G401.6 (cell line): ENCODE results near the gene HINFP.
"Not testable (repeated sequence)": the region's sequence is repeated elsewhere in the genome, so short reads cannot be mapped to it uniquely, and the experiment has no call there.

ENCODE experiments used
- FAIRE-seq: peaks from 2 replicates; lab custom pipeline; 2012; peaks lifted over from hg19 to GRCh38; lab: Jason Lieb, UNC

The HINFP gene

DNA sequence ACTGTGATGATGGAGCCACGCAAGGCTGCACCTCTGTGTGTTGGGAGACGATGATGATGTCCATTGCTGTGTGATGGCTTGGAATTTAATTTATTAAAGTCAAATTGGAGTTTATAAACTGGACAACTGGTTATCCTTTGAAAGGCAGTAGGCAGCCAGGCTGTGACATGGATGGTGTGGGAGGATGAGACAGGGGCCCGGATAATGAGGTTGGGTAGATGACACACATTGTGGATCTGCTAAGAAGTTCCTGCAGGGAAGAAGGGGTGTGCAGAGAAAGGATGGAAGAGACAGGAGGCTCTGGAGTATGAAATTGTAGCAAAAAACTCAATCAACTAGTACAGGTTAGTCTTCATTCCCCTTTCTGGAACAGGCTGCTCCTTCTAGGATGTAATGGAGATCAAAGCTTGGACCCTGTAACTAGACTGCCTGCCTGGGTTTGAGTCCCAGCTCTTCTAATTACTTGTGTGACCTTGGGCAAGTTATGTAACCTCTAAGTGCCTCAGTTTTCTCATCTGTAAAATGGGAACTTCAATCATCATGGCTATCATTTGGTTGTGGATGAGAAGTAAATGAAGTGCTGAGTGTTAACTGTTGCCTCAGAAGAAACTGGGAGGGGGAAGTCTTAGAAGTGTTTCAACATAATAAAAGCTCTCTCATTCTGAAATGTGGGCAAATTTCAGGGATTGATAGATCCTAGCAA lies 4.2 kb upstream of the HINFP start:
- FAIRE-seq, result no peak

GRCh38 chr11:119118227-119118626 lies 3.2 kb upstream of the HINFP start:
- no peak for FAIRE-seq

- no peak for FAIRE-seq
Observed at GRCh38 chr11:119118946-119119345, 2.4 kb upstream of the HINFP start.

DNA sequence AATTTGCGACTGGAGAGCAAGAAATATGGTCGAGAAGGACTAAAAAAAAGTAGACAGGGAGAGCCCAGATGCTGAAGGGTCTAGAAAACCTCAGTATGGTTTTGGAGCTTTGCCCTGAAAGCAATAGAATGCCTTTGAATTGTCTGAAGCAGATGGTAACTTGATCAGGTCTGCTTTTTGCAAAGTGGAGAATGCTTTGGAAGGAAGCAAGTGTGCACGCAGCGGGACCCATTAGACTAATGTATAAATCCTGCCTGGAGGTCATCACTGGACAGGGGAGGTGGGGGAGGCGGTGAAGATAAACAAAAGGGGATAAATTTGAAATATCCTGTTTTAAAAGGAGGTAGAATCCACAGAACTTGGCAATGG lies 757 bp upstream of the HINFP start:
- no peak for FAIRE-seq

- FAIRE-seq, result no peak
Observed at GRCh38 chr11:119121811-119122124, 388 bp downstream of the HINFP start.

GRCh38 chr11:119125821-119126220 lies 4.4 kb downstream of the HINFP start:
- no peak for FAIRE-seq

- no peak for FAIRE-seq
Observed at GRCh38 chr11:119126675-119127268, 5.4 kb downstream of the HINFP start.

- FAIRE-seq, result no peak
Observed at GRCh38 chr11:119130662-119131061, 9.3 kb downstream of the HINFP start.

DNA sequence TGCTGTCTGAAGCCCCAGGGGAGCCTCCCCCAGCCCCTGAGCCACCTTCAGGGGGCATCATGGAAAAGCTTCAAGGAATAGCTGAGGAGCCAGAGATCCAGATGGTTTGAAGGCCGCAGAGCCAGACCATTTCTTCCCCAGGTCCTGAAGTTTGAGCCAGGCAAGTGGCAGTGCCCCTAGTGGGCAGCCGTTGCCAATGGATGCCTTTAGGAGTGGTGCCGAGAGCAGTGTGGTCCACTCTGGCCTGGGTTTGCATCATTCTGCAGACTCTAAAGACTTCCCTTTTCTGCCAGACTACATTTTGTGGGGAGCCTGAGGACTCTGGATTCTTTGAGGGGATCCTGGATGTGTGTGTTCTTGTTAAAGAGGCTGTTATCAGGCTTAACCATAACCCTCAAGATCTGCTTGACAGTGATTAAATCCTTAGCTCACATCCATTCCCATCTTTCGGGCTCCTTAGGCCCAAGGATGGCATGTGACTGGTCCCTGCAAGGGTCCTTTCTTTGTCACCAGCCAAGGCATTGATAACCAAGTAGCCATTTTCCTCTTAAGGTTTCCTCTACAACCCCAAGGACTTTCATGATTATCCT lies 13.1 kb downstream of the HINFP start:
- no peak for FAIRE-seq

- not testable (repeated sequence) for FAIRE-seq
Observed at GRCh38 chr11:119139276-119139675, 17.9 kb downstream of the HINFP start.

DNA sequence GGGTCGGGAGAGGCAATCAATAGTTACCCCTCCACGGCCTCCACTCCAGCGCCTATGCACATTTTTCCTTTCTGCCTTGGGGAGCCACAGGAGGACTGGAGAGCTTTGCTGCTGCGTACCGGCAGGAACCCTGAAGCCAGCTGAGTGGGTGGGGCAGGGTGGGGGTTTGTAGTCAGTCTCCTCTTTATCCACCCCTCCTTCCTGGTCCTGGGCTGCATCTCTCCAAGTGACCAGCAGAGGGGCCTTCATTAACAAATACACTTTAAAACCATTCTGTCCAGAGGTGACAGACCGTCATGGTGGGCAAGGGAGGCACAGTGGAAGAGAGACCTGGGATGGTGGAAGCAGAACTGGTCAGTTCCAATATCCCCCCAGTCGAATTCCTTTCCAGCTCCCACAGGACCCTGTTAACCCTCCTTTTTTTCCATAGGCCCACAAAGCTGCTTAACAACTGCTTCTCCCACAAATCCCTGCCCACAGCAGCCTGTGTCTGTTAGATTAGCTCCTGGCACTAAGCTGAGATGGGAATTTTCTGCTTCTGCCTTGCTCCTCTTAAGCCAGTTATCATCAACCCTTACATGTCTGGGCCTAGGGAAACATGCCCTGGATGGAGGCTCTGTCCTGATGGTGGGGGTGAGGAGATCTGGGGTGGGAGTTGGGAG lies 23.6 kb downstream of the HINFP start:
- no peak for FAIRE-seq

DNA sequence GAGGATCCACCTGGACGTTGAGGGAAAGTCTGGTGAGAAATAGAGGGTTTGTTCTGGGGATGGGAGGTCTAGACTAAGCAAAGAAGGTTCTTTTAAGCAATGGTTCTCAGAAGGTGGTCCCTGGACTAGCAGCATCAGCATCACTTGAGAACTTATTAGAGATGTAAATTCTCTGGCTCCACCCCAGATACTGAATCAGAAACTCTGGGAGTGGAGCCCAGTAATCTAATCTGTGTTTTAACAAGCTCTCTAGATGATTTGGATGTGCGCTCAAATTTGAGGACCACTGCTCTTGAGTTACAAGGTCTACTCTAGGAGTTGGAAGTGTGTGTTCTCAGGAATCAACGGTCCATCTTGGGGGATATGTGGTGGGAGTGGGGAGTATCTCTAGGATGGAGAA lies 24.2 kb downstream of the HINFP start:
- FAIRE-seq, result no peak

GRCh38 chr11:119147604-119148333 lies 26.4 kb downstream of the HINFP start:
- FAIRE-seq, result no peak

GRCh38 chr11:119148720-119149017 lies 27.3 kb downstream of the HINFP start:
- no peak for FAIRE-seq

- FAIRE-seq, result no peak
Observed at GRCh38 chr11:119149018-119149785, 27.8 kb downstream of the HINFP start, which contains the start of gene ABCG4. Gene ABCG4, plus strand, starts transcription at chr11:119149052. Its CDS starts 914 bp downstream, at chr11:119149966.

DNA sequence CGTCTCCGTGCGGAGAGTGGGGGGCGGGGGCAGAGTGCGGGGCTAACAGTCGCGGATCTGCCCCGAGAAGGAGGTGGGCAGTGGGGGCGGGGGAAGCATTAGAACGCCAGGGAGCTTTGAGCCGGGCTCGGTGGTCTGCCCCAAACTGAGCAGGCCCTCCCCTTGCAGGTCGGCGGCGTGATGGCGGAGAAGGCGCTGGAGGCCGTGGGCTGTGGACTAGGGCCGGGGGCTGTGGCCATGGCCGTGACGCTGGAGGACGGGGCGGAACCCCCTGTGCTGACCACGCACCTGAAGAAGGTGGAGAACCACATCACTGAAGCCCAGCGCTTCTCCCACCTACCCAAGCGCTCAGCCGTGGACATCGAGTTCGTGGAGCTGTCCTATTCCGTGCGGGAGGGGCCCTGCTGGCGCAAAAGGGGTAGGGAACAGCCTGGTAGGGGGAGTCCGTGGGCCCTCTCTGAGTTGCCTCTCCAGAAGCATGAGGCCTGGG lies 28.5 kb downstream of the HINFP start:
- FAIRE-seq, result no peak

- FAIRE-seq, result no peak
Observed at GRCh38 chr11:119152043-119152442, 30.7 kb downstream of the HINFP start.

- FAIRE-seq, result no peak
Observed at GRCh38 chr11:119152604-119153003, 31.2 kb downstream of the HINFP start.

GRCh38 chr11:119153049-119153818 lies 31.9 kb downstream of the HINFP start:
- no peak for FAIRE-seq

DNA sequence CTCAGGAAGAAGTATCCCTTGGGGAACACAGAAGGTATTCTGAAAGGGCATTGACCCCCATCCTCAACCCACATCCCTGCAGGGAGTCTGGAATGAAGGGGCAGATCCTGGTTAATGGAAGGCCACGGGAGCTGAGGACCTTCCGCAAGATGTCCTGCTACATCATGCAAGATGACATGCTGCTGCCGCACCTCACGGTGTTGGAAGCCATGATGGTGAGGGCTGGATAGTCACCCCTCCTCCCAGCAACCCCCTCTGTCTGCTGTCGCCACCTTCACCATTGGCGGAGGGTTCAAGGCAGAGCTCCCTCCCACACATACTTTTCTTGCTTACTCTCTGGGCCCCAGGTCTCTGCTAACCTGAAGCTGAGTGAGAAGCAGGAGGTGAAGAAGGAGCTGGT lies 32.8 kb downstream of the HINFP start:
- FAIRE-seq, result no peak
